HepG2 (cell line): Measurements from ENCODE around the gene C2.

Source experiments
- EZH2 ChIP-seq: conservative IDR thresholded peaks from 2 replicates; pipeline ENCODE4 v1.6.1; 2012; ENCODE audit warnings: mild to moderate bottlenecking, low read depth, low read length, moderate library complexity
- MXD1 ChIP-seq: sonication (generic); formaldehyde crosslinking; IDR thresholded peaks from 2 replicates; pipeline ENCODE4 v1.4.0; 2020; ENCODE audit warnings: mild to moderate bottlenecking, missing genetic modification reagents
- PHF5A ChIP-seq: IDR thresholded peaks from one replicate; pipeline ENCODE4 v1.6.1; 2018; ENCODE audit warnings: low read depth, missing genetic modification reagents; ENCODE audit not compliant: unreplicated experiment
- SP2 ChIP-seq: sonication (generic); formaldehyde crosslinking; IDR thresholded peaks from 2 replicates; pipeline ENCODE4 v1.5.1; 2020; ENCODE audit warnings: mild to moderate bottlenecking, missing genetic modification reagents
- ZBTB10 ChIP-seq: sonication (generic); formaldehyde crosslinking; IDR thresholded peaks from 2 replicates; pipeline ENCODE4 v1.4.0; 2020; ENCODE audit warnings: missing genetic modification reagents, borderline replicate concordance
- ZBTB8A ChIP-seq: sonication (generic); formaldehyde crosslinking; IDR thresholded peaks from 2 replicates; pipeline ENCODE4 v1.4.0; 2020; ENCODE audit warnings: mild to moderate bottlenecking, low read depth, missing genetic modification reagents, borderline replicate concordance
- ZZZ3 ChIP-seq: sonication (generic); formaldehyde crosslinking; IDR thresholded peaks from 2 replicates; pipeline ENCODE4 v1.4.0; 2020; ENCODE audit warnings: missing genetic modification reagents, mild to moderate bottlenecking, borderline replicate concordance

DNA sequence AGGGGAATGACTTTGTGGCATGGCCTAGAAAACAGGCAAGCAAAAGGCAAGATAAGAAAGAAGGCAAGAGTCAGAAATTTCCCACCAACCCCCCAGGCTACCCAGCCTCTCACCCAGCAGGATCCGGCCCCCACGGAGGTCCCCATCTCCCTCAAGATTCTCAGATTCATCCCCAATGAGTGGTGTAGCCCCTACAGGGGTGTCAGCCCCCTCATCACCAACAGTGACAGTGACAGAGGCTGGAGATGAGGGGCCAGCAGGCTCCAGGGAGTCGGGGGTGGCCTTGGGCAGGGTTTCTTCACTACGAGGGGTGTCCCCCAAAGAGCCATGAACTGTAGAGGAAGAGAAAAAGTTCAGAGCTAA is 31.0 kb upstream of the C2 start:
- TF ChIP-seq PHF5A (CRISPR knock-in tag): no peak
- TF ChIP-seq ZBTB8A (CRISPR knock-in tag): no peak
- no peak for TF ChIP-seq EZH2
- TF ChIP-seq ZZZ3 (CRISPR knock-in tag): no peak
- no peak for TF ChIP-seq SP2 (CRISPR knock-in tag)
- no peak for TF ChIP-seq MXD1 (CRISPR knock-in tag)
- TF ChIP-seq ZBTB10 (CRISPR knock-in tag): no peak
